Posterior cingulate gyrus (tissue), 11 donors: ENCODE results near the gene SYP.
A peak's percentile ranks its signal among the peaks of the same experiment; 100 is the strongest.

Experiments
- DNase-seq, 10 donors: peaks; one replicate each; pipeline versions ENCODE4 v3.0.0 to v3.0.0-alpha.2; 2020 to 2021; ENCODE audit warnings: mixed read lengths in 3 of 10
- intact Hi-C: fragments of 100-400 bp; cut with DNase I; formaldehyde crosslinking; loops from one replicate; pipeline ENCODE4 v1.15.1; 2023

Gene SYP

DNA sequence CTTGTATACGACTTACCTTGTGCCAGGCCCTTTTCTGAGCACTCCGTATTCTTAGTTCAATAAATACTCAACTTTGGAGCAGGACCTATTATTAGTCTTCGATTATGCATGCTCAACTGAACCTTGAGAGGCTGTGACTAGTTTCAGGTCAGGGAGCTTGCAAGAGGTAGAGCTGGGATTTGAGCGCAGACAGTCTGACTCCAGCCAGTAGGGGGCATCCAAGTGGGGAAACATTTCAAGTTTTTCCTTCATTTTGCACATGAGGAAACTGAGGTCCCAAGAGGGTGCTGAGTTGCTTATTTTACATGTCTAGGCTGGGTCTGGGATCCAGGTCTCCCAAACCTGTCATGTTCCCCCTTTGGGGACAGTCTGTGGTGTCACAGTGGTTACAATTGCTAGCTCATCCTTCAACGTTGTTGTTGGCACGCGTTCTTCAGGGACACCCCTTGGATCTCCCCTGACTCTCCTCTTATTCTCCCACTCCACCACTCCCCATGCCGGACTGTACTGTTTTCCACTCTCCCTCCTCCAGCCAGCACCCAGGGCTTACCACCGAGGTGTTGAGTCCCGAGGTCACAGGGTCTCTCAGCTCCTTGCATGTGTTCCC, 7.2 kb downstream of the SYP start:
- DNase-seq: peak in 2 of 10 donors; percentile 70 to 83
- intact Hi-C loops: loop anchor here (2.0 kb wide), 1 partner anchor 76 kb away; the partner anchor contains the start of gene PPP1R3F

DNA sequence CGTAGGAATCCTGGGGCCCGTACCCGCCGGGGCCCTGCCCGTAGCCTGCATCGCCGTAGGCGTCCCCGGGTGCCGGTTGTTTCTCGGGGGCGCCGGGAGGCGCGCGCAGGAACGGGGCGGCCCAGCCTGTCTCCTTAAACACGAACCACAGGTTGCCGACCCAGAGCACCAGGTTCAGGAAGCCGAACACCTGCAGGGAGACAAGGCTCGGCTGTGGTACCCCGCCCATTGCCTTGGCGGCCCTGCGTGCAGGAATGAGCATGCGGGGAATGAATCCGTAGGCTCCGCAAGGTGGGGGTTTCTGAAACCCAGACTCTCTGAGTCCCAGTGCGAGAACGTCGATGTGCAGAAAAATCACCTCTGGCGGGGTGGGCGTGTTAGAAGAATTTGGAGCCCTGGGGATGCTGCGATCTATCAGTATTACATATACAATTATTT, 8.4 kb downstream of the SYP start:
- intact Hi-C loops: loop anchor here (2.0 kb wide), 1 partner anchor 77 kb away; the partner anchor contains the start of gene PPP1R3F
- no peak for DNase-seq

GRCh38 chrX:49190821-49191573, 9.0 kb downstream of the SYP start:
- peak; percentile 82 to 98 (median 85) for DNase-seq
- intact Hi-C loops: no loop called here

DNA sequence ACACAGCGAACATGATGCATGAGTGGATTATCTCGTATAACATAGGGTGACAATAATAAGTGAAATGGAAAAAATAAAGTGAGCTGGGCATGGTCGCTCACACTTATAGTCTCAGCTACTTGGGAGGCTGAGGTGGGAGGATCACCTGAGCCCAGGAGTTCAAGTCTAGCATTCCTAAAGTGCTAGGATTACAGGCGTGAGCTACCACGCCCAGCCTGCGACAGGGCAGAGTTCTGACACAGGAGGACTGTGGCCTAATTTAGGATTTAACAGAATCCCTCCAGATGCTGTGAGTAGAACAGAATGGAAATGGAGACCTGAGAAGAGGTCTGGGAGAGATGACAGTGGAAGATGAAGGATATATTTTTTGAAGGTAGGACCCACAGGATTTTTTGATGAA, 10.4 kb downstream of the SYP start:
- intact Hi-C loops: no loop called here
- DNase-seq: peak in 1 of 10 donors; percentile 27

- DNase-seq: peak in 1 of 10 donors; percentile 37
- intact Hi-C loops: no loop called here
Measured at GRCh38 chrX:49188468-49189076, 11.4 kb downstream of the SYP start.

DNA sequence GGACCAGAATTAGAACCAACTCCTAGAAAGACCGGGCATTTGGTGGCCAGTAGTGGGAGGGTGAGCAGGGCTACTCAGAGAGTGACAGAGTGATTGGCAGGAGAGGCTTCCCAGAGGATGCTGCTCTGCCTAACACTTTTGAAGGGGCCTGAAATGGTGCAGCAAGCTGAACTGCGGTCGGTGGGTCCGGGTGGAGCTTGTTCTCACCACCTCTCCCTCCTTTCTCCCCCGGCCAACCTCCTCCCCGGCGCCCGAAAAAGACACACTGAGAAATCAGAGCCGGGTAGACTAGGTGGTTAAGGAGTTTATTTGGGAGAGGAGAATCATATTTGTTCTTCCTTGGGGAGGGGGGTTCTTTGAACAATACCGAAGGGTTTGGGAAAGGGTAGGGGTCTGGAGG, 12.5 kb downstream of the SYP start:
- intact Hi-C loops: no loop called here
- peak in 2 of 10 donors; percentile 66 for DNase-seq

DNA sequence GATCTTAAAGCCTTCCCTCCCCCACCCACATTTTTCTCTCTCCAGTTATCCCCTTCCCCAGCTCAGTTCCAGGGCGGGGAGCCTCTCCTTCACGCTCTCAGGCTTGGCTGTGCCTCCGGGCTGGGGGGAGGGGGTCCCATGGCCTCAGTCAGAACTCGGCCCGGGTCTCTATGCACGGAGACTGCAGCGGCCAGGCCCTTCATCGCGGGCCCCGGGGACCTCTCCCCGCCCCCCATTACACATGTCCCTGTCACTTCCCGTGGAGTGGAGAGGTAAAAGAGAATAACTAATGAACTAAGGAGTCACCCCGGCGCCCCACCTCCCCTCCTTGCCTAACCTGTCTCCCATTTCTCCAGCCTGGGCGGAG, 13.0 kb downstream of the SYP start:
- peak in 3 of 10 donors; percentile 35 to 80 (median 77) for DNase-seq
- intact Hi-C loops: no loop called here

DNA sequence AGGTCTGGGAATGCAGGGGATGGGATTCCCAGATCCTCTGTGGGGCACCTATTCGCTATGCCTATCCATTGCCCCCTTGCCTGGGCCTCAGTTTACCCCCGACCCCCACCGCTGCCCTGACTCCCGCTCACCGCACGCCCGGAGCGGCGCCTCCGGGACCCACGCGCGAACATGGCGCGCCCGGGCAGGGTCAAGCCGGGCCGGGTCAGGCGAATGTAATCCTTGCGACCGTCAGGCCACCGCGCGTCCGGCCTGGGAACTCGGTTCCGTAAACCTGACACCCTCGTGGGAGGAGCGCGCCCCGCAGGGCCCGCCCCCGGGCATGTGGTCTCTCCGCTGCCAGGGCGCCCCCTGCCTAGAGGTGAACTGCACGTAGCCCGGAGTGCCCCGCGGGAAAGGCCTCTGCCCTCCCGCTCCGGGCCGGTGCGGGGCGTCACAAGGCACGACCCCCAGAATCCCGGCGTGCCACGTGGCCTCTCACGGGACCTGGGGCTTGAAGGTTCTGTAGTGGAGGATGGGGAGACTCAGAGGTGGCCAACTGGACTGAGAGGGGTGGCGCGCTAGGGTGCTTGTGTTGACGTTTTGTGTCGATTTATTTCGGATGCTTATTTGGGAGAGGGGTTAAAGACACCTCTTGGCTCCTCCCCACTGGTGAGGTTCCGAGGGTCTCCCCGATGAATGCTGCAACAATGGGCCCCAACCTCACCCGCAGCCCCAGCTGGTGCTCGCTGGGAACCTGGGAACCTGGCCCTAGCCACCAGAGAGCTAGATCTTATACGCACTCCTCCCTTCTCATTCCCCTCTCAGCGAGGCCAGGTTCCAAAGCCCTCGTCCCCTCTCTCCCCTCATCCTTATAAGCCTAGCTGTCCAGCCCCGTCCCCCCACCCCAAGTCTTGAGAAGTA, 13.6 kb downstream of the SYP start, which contains the start of gene PRICKLE3:
TSS of gene PRICKLE3 (minus strand) at position 249 of the 903 bp plus-strand sequence. CDS start at position 173, 76 bp downstream.
- DNase-seq: peak in 6 of 10 donors; percentile 52 to 89 (median 71)
- intact Hi-C loops: no loop called here

- DNase-seq: peak; percentile 45 to 94 (median 61)
Measured at GRCh38 chrX:49184294-49185281, 15.4 kb downstream of the SYP start.

DNA sequence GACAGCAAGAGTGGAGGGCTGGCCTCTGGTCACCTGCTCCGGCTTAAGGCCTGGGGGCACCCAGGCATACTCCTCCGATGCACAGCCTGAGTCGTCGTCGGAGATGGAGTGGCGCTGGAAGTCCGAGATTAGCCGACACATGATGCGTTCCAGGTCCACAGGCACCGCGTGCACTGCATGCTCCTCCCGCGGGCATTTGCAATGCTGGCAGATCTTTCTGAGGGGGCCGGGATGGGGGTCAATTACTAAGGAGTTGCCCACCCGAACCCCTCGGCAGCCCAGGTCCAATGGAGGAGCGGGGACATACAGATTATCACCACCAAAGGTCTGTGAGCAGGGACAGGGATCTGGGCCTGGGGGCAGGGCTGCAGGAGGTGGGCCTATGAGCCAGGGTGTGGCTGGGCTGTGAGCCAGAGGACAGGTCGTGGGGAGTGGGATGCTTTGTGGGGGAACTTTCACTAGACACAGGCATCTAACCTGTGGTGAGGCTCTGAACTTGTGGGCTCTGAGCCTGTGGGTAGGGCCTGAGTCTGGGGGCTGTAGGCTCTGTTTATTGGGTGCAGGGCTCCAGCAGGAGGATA, 16.2 kb downstream of the SYP start:
- intact Hi-C loops: no loop called here
- peak in 2 of 10 donors; percentile 58 to 60 for DNase-seq

More at GRCh38 chrX:49184294-49185281, 15.4 kb downstream of the SYP start:
- intact Hi-C loops: no loop called here

- intact Hi-C loops: no loop called here
- peak in 1 of 10 donors; percentile 45 for DNase-seq
Measured at GRCh38 chrX:49179358-49179757, 20.6 kb downstream of the SYP start.

DNA sequence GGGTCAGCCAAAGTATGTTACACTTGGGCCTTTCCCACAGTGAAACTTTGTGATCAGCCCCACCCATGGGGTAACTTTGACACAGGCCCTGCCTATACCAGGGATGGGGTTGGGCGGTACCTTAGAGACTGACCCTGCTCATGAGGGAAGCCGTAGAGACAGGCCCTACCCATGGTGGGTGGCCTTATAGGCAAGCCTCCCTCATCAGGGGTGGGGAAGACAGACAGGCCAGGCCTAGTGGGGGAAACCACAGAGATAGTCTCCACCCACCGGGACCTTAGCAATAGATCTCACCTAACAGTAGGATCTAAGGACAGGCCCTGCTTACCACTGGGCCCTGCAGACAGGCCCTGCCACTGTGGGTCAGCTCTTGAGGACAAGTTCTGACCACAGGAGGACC, 21.5 kb downstream of the SYP start:
- DNase-seq: peak in 1 of 10 donors; percentile 48
- intact Hi-C loops: no loop called here

GRCh38 chrX:49177873-49178480, 22.0 kb downstream of the SYP start:
- DNase-seq: peak in 3 of 10 donors; percentile 54 to 63 (median 58)
- intact Hi-C loops: no loop called here

DNA sequence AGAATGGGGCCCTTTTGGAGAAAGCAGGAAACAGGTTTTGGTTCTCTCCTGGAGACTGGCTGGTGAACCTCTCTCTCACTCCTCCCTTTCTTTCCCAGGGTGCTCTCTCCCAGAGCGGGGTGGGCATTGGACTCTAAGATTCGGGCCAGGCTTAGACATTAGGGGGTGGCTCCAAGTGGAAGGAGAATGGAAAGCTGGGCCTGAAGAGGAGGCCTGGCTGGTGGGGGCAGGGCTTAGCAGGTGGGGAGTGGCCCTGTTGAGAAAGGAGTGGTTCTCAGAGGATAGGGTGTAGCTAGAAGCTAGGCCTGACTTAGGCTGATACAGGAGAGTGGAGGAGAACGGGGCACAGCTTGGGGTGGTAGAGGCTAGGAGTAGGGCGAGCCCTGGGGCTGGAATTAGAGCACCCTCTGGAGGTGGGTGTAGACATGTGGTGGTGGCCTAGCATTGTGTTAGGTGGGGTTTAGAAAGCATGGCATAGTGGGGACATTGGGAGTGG, 22.6 kb downstream of the SYP start:
- intact Hi-C loops: no loop called here
- DNase-seq: peak in 1 of 10 donors; percentile 44

DNA sequence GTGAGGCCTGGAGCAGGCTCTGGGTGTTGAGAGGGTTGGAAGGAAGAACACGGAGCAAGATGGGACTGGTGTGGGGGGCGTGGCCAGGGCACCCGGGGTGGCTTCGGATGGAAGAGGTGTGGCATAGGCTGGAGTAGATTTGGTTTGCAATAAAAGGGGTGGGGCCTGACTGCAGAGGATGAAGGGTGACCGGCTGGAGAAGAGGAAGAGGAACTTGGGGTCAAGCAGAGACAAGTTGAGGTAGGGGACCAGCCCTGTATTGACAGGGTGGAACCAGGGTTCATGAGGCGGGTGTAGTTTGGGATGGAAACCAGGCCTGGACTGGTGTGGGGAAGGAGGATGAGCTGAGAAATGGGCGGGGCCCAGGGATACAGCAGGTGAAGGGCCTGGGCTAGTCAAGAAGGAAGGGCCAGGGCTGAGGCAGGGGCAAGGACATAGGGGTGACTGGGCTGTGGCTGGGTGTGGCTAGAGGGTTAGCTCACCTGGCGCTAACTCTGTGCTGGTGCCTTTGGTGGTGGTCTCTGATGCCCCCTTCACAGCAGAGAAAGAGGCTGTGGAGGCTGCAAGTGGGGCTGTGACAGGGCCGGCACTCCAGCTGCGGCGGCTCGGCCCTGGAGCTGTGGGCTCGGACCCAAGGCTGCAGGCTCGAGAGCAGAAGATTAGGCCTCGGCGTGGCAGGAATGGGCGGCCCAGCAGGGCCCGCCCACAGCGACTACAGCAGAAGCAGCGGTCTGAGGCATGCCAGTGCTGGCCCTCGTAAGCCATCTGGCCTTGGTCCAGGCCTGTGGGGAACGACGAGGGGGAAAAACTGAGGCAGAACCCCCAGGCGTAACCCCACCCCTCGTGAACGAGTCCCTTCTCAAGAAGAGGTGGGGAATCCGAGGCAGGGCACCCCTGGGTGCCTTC, 23.3 kb downstream of the SYP start:
- intact Hi-C loops: no loop called here
- peak in 3 of 10 donors; percentile 54 to 67 (median 59) for DNase-seq

GRCh38 chrX:49175435-49176274, 24.3 kb downstream of the SYP start:
- intact Hi-C loops: no loop called here
- peak in 1 of 10 donors; percentile 63 for DNase-seq
